NCI-H1092 treated with DMSO at 0.1 percent for 48 hours (cell line): ENCODE results near the gene EXOSC2.
A peak's percentile ranks its signal among the peaks of the same experiment; 100 is the strongest.
"Not testable (repeated sequence)": the region's sequence is repeated elsewhere in the genome, so short reads cannot be mapped to it uniquely, and the experiment has no call there.

Source experiments
- DNase-seq: peaks from one replicate; lab custom pipeline; 2025; lab: John Stamatoyannopoulos, UW

Gene EXOSC2

DNA sequence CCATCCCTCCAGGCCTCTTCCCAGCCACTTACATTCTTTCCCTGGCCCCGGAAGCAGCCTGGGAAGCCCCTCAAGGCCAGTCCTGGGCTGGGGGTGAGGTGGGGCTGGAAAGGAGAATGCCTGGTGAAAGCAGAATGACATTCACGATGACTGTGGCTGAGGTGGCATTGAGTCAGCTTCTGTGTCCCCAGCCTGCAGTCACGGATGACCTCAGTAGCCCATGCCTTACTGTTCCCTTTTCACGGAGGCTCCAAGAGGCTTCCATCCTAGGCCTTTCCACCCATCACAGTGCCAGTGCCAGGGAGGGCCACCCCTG, 26.5 kb upstream of the EXOSC2 start:
- DNase-seq: no peak

DNA sequence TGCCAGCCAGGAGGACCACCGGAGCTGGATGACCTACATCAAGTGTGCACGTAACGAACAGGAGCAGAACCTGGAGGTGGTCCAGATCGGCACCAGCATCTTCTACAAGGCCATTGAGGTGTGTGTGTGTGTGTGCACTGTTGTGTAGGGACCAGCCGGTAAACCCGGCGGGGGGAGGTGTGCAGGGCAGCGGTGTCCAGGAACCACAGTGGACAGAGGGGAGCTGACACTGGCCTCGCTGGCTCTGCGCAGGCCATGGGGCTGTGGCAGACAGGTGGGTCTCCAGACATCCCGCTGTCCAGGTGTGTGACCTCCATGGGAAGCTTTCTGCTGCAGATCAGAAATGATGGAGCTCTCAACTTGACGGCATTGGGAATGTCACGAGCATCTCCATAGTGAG, 25.4 kb upstream of the EXOSC2 start:
- DNase-seq: no peak

DNA sequence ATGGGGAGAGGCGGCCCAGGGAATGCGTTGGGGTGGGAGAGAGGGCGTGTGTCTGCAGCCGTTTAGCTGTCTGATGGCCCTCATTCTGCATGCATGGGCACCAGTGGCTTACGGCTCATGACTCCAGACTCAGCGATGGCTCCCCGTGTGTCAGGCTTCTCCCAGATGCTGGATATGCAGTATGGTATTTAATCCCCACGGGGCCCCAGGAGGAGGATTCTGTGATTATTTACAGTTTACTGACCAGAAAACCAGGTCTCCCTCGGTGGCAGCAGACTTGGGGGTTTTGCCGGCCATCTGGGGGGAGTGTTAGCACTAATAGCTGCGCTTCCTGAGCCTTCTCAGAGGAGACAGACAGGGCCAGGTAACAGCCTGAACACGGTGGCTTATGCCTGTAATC, 24.9 kb upstream of the EXOSC2 start:
- no peak for DNase-seq

DNA sequence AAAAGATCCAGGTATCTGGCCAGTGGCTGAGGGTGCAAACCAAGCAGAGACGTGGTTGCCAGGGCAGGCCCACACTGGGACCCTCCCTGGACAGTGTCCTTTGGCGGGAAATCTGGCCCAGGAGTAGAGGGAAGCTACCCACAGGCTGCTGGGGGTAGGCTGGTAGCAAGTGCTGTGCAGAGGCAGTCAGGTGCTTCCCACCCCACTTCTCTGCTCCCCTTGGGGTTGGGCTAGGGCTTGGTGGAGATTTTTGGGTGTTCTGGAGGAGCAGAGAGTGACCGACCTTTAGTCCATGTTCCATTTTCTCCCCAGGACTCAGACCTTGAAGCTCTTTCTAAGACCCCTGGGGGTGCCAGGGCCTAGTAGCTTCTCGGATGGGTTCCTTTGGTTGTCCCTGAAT, 23.6 kb upstream of the EXOSC2 start:
- no peak for DNase-seq

DNA sequence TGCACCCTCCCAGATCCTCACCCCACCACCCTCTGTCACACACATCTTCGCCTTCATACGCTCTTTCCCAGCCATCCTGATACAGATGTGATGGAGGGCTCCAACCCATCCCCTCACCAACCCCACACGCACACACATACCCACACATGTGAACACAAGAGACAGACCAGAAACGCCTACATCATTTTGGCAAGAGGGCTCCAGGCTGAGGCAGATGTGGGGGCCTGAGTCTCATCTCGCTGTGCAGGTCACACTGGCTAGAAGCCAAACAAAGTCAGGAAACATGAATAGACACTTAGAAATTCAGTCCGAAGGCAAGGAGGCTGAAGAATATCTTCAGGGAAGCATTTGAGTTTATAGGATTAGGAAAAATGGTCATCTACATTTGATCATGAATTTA, 22.9 kb upstream of the EXOSC2 start:
- no peak for DNase-seq

DNA sequence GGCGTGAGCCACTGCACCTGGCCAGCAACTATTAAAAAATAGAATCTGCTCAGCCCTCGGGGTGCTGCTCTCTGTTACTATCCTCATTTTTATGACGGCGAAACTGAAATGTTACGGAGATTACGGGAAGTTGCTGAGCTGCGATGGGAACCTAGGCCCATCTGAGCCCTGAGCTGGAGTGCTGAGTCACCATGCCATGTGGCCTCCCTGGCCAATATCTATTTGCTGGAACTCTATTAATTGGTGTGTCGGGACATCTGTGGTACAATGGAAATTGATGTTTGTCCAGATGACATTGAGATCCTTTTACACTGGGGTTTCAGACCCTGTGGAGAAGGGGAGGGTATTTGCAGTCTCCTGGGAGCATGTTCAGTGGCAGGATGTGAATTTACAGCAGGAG, 21.1 kb upstream of the EXOSC2 start:
- DNase-seq: no peak

DNA sequence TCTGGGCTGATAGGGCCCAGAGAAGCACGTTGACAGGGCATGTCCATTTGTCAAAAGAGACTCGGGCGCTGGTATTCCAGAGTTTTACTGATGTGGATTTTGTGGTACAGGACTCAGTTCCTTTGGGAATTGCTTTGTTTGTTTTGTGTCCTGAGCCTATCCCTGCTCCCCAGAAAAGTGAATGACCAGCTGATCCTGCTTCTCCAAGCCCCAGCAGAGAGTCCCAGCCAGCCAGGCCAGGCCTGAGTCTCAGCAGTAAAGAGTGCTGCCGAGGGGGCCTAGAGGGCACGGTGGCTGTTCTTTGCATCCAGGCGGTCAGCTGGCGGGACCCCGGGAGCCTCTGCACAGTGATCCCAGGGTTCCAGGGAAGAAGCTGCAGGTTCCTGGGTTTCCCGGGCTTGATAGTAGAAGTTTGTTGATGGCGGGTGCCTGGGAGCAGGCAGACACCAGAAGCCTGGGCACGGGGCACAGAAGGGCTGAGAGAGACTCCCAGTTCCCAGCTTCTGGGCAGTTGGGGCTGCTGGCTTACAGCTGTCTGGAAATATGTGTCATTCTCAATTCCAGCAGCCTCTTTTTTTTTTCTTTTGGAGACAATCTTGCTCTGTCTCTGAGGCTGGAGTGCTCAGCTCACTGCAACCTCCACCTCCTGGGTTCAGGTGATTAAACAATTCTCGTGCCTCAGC, 20.5 kb upstream of the EXOSC2 start:
- no peak for DNase-seq

DNA sequence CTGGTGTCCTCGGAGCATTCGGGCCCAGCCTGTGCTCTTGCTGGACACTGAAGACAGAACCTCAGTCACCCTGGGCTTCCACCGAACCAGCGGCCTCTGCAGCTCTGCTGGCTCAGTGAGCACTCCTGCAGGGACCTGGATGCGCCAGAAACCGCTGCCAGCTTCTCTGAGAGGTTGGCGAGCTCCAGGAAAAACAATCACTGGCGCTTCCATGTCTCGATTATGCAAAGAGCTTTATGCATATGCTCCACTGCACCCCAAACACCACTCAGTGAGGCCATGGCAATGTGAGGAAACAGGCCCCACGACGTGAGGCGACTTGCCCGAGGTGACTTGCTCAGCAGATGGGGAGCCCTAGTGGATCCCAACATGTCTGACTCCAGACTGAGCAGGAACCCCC, 18.2 kb upstream of the EXOSC2 start:
- no peak for DNase-seq

DNA sequence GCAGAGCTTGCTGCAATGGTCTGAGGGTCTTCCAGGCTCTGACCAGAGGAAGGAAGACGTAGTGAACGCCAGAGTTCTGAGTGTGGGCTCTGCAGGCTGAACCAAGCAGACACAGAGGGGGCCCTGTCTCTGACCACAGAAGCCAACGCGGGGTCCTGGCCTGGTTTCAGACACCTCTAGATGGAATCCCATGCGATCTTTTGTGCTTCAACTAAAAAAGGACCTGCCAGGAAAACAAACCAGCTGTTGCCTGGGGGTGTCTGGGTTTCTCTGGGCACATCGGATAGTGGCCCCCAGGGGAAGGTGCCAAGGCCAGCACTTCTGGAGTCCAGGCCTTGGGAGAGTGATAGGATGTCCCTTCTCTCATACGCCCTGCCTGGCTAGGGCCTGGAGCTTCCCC, 16.3 kb upstream of the EXOSC2 start:
- DNase-seq: no peak

DNA sequence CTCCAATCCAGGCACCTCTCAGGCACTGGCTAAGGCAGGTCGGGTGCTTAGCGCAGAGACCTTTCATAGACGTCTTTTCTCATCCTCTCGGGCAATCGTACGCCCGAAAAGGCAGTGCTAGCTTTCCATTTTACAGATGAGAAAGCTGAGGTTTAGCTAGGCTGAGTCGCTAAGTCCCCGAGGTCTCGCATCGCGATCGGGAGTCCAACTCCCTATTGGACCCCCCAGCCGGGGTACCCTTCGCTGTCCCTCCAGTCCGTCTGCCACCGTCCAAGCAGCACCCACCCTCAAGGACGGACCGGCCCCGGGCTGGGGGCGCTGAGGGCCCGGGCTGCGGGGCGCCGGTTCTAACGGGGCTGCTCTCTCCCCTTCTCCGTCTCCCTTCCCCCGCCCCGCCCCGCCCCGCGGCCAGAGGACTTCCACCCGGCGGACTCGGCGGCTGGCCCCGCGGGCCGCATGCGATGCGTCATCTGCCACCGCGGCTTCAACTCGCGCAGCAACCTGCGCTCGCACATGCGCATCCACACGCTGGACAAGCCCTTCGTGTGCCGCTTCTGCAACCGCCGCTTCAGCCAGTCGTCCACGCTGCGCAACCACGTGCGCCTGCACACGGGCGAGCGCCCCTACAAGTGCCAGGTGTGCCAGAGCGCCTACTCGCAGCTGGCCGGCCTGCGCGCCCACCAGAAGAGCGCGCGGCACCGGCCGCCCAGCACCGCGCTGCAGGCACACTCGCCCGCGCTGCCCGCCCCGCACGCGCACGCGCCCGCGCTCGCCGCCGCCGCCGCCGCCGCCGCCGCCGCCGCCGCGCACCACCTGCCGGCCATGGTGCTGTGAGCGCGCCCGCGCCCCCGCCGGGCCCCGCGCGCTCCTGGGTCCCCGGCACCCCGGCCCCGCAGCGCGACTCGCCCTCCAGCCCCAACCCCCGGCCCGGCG, 12.5 kb upstream of the EXOSC2 start:
- peak; percentile 71 for DNase-seq

DNA sequence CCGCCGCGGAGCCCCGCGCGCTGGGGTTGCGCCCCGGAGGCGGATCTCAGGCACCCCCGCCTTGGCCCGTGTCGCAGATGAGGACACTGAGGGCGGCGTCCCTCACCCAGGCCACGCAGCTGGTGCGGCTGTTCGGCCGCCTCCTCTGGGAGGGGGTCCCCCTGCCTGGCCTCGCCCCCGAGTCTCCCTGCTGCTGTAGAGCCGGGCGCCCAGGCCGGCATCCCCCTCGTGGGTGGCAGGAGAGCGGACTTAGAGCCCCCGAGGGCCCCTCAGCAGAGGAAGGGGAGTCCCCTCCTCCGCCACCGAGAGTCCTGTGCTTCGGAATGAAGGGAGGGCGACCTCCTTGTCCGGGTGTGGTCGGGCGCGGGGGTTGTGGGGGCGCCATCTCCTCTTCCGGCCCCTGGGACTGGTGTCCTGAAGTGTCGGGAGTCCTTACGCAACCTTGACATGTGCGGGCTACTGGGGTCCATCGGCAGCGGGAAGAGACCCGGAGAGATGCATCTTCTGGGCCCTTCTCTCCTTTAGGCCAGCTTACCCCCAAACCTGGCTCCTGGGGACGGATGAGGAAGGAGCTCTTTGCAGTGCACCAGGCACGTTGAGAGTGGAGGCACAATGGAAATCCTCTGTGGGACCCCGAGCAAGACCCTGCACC, 11.7 kb upstream of the EXOSC2 start:
- no peak for DNase-seq

DNA sequence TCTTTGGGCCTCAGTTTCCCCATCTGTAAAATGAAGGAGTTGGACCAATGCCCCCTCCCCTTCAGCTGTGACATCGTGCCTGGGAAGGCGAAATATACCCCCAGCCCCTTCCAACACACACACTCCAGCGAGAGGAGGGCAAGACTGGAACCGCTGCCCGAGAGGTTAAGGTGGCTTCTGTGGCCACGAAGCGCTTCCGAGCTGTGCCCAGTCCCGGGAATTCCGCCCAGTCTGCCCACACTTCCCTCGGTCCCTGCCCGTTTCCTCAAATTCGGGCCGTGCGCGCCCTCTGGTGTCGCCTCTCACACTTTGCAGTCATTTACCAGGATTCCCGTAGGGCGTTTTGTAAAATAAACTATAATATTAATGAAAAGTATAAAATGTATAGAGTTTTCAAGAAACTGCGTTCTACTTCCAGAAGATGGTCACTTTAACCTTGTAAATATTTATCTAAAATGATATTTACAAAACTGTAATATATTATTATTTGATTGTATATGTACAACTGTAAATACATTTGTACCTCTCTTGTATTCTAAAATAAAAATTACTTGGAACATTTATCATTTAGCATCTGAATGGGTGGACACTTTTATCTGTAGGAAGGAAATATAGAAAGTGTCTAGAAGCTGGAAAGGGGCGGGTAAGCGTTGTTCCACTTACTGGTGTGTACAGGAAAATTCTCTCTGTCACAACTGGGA, 11.0 kb upstream of the EXOSC2 start:
- DNase-seq: peak; percentile 84

DNA sequence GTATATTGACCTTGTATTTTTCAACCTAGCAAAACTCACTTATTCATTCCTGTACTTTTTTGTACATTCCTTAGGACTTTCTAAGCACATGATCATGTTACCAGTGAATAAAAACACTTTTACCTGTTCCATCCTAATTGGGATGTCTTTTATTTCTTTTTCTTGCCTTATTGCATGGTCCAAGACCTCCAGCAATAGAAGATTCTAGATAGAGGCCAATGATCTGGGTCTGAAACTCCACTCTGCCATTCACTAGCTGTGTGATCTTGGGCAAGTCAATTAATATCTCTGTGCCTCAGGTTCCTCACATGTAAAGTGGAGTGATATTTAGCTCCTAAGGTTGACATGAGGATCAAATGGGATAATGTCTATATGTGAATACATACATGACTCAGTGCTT, 8.5 kb upstream of the EXOSC2 start:
- DNase-seq: no peak

DNA sequence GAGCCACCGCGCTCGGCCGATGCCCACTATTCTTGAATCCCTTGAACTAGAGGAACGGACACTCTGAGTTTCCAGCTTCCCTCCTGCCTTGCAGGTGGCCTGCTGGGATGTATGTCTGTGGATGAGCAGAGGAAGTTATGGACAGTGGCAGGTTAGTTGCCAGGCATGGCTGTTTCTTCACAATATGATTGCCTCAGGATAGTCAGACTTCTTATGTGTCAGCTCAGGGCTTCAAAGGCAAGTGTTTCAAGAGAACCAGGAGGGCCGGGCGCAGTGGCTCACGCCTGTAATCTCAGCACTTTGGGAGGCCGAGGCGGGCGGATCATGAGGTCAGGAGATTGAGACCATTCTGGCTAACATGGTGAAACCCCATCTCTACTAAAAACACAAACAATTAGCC, 7.6 kb upstream of the EXOSC2 start:
- DNase-seq: not testable (repeated sequence)

DNA sequence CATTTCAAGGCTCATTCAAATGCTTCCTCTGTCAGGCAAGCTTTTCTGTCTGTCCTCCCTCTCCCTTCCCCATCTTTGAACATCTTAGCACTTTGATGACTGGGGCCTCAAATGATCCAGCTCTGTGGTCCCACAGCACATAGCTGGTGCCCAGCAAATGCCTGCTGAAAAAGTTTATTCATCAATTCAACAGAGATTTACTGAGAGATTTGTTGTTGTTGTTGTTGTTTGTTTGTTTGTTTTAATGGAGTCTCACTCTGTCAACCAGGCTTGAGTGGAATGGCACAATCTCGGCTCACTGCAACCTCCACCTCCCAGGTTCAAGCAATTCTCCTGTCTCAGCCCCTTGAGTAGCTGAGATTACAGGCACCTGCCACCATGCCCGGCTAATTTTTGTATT, 6.0 kb upstream of the EXOSC2 start:
- DNase-seq: no peak

DNA sequence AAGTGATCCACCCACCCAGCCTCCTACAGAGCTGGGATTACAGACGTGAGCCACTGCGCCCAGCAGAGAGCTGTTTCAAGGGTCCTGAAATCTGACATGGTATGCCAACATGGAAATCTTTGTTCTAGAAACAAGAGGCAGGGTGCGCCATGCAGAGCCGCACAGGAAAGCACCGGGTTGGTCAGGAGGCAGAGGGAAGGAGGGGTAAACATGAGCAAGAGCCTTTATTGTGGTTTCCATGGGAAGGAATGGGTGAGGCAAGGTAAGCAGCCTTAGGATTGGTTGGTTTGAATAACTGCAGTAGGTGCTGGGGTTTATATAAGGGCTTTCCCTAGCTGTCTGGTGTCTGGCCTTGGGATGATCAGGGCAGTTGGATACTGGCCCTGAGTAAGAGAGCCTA, 5.5 kb upstream of the EXOSC2 start:
- no peak for DNase-seq

DNA sequence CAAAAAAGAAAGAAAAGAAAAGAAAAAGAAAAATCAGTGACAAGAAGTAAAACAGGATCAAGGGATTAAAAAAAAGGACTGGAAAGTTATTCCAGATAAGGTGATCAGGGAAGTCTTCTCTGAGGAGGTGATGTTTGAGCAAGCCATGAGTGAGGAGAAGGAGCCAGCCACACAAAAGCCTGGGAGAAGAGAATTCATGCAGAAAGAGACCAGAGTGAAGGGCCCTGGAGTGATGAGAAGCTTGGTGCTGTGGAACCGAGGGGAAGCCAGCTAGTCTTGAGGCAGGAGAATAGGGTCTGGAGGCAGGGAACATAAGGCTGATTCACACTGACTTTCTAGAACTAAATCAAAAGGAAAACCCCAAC, 4.0 kb upstream of the EXOSC2 start:
- DNase-seq: no peak

DNA sequence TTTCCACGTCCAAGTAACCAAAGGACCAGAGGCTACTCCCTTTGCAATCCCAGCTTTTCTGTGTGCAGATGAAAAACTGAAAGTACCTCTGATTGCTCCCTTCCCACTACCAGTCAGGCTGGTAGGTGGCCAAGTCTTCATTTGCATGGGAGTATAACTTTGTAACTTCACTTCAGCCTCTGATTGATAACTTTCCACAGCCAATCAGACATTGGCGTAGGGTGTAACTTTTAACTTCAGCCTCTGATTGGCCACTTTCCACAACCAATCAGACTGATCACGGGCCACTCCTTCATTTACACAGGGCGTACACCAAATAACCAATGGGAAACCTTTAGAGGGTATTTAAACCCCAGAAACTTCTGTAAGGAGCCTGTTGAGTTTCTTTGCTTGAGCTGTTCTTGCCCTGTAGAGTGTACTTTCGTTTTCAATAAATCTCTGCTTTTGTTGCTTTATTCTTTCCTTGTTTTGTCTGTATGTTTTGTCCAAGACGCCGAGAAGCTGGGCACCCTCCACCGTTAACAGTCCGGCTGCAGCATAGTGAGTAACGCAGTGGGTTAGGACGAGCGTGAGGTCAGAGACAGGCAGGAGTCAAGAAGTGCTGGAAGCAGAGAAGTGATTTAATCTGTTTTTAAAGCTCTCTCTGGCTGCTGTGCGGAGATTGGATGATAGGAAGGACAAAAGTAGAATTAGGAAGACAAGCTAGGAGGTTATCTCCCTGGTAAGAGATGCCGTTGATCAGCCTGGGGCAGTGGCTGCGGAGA, 3.5 kb upstream of the EXOSC2 start:
- peak; percentile 49 for DNase-seq

DNA sequence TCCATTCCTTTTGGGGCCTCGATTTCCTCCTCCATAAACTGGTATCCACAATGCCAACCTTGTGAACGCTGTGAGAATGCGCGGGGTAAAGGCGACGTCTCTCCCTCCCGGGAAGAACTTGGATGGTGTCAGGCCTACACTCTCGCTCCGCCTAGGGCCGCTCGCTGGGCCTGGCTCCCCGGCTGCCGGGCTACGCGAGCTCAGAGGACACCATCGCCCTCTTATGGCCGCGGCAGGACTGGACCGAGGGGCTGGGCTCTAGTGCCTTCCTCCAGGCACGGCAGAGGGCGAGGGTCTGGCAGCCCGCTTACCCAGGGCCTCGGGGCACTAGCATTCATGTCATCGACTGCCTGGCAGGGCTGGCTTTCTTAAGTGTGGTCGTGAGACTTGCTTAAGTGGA, 1.3 kb upstream of the EXOSC2 start:
- DNase-seq: no peak

DNA sequence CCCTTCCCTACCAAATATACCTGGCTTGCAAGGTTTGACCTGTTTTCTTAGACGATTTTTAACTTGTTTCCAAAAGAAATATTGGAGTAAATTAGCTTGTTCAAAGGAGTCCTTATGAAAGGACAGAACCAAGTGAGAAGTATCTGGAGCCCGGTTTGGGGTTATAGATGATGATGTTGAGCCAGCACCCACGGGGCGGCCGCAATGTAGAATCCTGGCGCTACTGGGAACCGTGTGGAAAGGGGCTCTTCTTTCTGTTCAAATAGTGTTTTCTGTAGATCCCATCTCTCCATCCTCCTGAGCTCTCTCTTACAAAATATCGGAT, 517 bp upstream of the EXOSC2 start:
- no peak for DNase-seq

DNA sequence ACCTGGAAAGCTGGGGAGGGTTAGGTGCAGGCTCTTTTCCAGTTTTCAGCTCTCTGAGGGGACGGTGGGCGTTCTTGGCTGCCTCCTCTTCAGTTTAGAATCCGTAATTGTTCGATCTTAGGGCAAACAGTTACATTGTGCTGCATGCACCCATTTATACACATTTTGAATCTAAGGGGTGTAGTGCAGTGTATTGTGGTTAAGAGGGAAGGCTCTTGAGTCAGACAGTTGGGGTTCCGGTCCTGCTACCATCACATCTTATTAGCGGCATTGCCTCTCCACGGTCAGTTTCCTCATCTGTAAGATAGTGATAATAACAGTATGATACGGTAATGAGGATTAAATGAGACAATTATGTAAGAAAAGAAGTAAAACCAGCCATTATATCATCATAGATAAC, 625 bp downstream of the EXOSC2 start:
- DNase-seq: no peak

DNA sequence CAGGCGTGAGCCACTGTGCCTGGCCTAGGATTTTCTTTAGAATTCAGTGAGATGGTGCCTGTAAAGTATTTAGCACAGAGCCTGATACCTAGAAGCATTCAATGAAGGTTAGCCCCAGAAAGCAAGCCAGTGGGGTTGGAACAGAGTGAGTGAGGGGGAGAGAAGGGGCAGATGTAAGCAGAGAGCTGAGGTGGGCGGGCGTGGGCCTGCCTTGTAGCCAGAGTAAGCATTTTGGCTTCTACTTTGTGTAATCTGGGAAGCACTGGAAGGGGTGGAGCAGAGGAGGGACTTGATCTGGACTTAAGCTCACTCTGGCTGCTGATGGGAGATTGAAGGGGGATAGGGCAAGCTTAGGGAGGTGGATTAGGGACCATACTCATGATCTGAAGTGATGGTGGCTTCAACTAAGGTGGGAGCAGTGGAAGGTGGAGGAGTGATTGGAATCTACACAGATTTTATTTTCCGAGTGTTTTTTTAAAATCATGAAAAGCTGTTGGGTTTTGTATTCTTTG, 2.6 kb downstream of the EXOSC2 start:
- no peak for DNase-seq
